ENCODE data around the gene ZNF771.

Gene ZNF771

DNA sequence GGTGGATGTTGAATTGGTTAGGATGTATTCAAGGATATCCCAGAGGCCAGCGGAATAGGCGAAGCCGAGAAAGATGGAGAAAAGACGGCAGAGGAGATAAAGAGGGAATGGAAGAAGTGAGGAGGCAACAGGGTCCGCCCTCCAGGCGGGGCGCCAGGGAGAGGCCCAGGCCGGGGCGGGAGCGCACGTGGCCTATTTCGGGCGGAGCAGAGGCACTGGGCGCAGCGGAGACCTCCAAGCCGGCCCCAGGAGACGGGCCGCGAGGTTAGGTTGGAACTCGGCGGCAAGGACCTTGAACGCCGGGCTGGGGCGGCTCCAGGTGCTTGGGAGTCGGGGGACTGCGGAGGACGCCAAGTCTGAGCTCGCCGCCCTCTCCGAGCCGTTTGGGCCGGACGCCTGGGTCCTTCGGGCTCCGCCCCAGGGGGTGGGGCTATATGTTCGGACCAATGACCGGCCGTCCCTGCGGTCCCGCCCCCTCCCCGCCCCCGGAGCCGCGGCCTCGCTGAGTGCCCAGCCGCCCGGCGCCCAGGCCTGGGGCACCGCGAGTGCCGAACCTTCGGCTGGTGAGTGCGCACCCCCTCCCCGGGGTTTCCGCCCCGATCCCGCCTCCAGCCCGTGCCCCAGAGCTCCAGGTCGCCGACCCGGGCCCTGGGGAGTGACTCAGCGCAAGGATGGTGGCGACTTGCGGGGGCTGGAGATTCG is at the start of gene ZNF771:
TSS of gene ZNF771 (plus strand) at position 505 of the 702 bp plus-strand sequence. CDS start 448 bp downstream, outside the sequence.
- TF ChIP-seq POLR2A (IDR thresholded peaks at IDR 0.05; ENCODE audit: low read length) (peak; percentile 71), GATA1 (IDR thresholded peaks at IDR 0.05; ENCODE audit: low read depth, low read length) (no peak)
- peak; percentile 93 to 96 for DNase-seq

DNA sequence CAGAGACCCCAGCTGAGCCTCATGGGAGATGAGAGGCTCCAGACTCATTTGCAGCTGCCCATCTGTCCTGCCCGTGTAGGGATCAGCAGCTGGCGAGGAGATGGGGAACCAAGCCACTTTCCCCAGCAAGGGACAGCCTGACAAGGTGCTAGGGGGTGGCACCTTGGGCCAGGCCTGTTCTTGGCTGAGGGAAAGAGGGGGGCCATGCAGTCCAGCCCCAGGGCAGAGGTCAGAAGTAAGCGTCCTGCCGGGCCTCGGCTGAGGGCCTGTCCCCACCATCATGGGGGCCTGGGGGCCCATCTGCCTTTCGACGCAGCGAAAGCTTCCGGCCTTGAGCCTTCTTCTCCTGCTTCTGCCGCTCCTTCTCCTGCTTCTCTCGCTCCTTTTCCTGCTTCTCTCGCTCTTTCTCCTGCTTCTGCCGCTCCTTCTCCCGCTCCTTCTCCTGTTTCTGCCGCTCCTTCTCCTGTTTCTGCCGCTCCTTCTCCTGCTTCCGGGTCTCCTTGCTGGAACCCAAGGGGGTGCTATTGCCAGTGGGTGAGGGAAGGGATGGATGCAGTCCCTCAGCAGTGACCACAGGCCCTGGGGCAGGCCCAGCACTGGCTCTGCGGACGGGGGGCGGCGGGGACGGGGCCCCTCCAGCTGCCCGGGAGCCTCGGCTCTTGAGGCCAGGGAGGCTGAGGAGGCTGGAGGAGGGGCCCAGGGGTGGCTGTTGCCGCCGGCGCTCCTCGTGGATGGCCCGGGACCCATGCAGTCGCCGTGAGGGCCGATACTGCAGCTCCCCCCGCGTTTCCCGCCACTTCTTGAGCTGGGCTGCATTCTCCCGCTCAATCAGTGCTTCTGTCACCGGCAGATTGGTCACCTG is 49.5 kb upstream of the ZNF771 start:
- TF ChIP-seq POLR2A (IDR thresholded peaks at IDR 0.05; ENCODE audit: low read length) (no peak), GATA1 (IDR thresholded peaks at IDR 0.05; ENCODE audit: low read depth, low read length) (no peak)
- DNase-seq = no peak

DNA sequence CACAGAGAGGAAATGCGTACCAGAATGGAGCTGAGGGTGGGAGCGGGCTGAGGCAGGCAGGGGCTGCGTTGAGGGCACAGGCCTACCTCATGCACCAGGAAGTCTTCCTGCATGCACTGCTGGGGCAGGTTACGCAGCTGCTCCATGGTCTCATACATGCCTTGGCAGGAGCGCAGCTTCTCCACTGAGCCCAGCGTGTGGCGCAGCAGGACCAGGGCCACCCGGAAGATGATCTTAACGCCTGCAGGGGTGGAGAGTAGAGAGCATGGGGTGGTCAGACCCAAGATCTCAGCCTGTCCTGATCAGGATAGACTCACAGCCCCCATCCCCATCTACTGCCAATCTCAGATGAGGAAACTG is 48.8 kb upstream of the ZNF771 start:
- TF ChIP-seq GATA1 (IDR thresholded peaks at IDR 0.05; ENCODE audit: low read depth, low read length) (no peak), POLR2A (IDR thresholded peaks at IDR 0.05; ENCODE audit: low read length) (no peak)
- no peak for DNase-seq

DNA sequence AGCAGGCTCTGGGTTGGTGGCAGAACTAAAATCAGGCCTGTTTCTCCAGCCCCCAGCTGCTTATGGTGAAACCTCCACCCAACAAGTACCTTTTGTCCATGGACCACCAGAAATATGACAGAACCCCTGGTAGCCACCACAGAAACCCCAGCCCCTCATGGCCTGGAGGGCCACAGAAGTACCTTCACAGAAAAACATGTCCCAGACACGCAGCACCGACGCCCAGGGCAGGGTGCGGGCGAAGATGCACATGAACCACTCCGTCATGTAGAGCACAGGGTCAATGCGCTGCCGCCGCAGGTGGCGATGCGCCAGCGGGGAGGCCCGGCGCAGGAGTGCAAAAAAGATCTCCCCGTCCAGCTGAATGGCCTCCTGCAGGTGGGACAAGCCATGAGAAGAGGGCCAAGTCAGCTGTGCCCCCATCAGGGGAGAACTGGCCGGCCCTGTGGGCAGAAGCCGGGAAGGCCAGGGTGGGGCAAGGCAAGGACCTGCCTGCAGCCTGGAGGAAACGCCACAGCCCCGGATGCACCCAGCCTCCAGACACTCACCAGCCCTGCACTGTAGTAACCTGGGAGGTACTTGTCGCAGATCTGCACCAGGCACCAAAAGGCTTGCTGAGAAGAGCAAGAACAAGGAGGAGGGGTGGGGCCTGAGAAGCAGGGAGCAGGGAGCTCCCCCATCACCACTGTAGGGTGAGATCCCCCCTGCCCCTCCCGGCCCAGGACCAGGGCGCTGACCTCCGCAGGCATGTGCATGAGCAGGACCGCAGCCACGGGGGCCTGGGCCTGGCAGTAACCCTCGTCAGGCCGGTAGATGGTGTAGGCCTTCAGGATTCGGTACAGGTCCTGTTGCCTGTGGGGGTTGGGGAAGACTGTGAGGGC is 48.2 kb upstream of the ZNF771 start:
- TF ChIP-seq POLR2A (IDR thresholded peaks at IDR 0.05; ENCODE audit: low read length) = no peak
- TF ChIP-seq GATA1 (IDR thresholded peaks at IDR 0.05; ENCODE audit: low read depth, low read length) = no peak

DNA sequence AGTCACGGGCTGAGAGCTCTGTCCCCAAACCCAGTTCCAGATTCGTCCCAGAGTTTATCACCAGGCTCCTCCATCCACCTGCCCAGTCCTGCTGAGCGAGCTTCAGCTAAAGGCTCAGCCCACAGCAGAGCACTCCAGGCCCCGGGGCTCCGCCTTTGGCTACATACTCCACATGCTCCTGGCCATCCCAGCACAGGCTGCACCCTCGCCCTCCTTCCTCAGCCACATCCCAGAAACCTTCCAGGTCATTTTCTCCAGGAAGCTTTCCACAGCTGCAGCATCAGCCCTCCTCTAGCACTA is 47.6 kb upstream of the ZNF771 start:
- no peak for DNase-seq
- TF ChIP-seq GATA1 (IDR thresholded peaks at IDR 0.05; ENCODE audit: low read depth, low read length) = no peak
- no peak for TF ChIP-seq POLR2A (IDR thresholded peaks at IDR 0.05; ENCODE audit: low read length)

More for the DNA sequence above, 48.2 kb upstream of the ZNF771 start:
- DNase-seq = no peak

DNA sequence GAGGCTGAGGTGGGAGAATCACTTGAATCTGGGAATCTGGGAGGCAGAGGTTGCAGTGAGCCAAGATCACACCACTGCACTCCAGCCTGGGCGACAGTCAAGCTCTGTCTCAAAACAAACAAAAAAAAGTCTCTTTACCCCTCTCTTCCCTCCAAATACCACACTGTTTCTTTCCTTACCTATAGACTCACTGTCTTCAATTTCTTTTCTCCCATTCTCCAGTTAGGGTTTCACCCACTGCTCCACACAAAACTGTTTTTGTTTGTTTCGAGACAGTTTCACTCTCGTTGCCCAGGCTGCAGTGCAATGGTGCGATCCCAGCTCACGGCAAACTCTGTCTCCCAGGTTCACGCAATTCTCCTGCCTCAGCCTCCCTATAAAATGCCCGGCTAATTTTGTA is 46.2 kb upstream of the ZNF771 start:
- DNase-seq = no peak
- TF ChIP-seq POLR2A (IDR thresholded peaks at IDR 0.05; ENCODE audit: low read length) = no peak
- TF ChIP-seq GATA1 (IDR thresholded peaks at IDR 0.05; ENCODE audit: low read depth, low read length) = no peak

DNA sequence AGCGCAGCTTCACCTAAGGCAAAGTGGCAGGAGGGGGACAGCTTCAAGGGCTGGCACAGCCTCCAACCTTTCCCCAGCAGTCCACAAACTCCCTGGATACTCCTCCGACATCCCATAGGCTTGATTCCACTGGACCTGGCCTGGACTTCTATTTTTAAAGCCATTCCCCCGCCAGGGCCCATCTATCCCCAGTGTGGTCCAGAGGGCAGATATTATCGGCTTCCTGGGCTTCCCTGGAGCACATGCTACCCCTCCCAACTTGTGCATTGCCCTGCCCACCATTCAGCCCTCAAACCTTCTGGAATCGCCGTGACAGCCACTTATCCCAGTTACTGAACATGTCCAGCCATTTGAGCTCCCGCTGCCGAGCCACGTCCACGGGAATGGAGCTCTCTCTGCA is 42.2 kb upstream of the ZNF771 start:
- TF ChIP-seq GATA1 (IDR thresholded peaks at IDR 0.05; ENCODE audit: low read depth, low read length) = no peak
- no peak for TF ChIP-seq POLR2A (IDR thresholded peaks at IDR 0.05; ENCODE audit: low read length)
- no peak for DNase-seq

DNA sequence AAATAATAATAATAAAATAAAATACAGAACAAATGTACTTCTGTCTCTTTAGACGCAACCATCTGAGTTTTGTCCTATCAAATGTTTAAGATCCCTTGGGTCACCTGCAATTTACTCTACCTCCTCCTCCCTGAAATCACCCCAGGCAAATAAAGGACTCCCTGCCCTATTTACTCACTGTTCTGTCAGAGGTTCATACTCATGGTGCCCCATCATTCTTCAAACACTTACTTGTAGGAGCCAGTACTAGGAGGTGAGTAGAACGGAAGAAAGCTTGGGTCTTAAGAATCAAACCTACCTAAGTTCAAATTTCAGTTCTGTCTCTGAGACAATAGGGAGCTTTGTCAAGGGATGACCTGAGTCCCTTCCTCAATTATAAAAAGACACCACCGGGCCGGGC is 40.9 kb upstream of the ZNF771 start:
- DNase-seq = no peak
- no peak for TF ChIP-seq GATA1 (IDR thresholded peaks at IDR 0.05; ENCODE audit: low read depth, low read length)
- TF ChIP-seq POLR2A (IDR thresholded peaks at IDR 0.05; ENCODE audit: low read length) = no peak

DNA sequence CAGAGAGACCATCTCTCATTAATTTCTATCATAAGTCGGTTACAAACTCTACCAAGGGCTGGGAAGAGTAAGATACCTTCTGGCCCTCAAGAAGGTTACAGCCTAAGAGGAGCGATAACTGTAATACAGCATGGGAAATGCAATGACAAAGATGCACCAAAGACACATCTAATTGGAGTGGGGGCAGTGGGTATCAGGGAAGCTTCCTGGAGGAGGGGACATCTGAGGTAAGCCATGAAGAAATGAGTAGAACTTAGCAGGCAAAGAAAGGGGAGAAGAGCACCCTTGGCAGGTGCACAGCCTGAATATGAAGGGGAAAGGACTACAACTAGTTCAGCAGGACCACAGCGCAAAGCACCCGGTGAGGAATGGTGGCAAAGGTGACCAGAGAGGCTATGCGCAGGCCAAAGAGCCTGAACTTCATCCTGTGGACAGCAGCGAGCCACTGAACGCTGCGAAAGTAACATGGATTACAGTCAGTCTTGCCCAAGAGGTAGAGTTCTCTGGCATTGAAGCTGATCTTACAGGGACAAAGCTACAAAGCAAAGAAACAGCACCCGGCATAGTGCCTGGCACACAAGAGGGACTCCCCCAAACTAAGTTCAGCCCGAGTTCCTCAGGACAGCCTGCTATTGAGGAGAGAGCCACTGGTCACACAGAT is 39.9 kb upstream of the ZNF771 start:
- TF ChIP-seq POLR2A (IDR thresholded peaks at IDR 0.05; ENCODE audit: low read length) (no peak), GATA1 (IDR thresholded peaks at IDR 0.05; ENCODE audit: low read depth, low read length) (no peak)
- no peak for DNase-seq

DNA sequence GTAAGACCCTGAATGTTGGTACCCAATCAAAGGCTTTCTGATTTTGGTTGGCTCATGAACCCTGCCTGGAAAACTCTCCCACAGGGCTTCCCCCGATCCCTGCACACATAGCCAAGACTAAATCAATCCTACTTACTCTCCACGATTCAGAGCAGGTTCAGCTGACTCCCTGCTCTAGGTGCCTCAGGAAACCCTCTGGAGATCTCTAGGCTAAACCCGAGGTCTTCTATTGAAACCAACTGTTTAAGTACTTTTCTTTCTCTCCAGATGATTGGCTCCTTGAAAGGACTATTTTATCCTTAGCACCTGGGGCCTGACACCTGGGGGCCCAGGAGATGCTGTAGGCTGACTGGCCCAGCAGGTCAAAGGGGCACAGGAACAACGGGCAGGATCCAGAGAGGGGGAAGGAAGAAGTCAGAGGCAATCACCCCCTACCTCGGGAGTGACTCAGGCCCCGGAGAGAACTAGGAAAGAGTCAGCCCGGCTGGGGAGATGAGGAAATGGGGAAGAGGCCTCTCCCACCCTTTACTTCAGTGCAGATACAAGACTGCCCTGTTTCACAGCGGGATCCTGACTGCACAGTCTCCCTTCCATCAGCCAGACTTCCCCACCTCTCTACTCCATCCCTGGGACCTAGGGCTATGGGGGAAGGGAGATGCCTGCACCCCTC is 39.1 kb upstream of the ZNF771 start:
- TF ChIP-seq GATA1 (IDR thresholded peaks at IDR 0.05; ENCODE audit: low read depth, low read length) = no peak
- no peak for TF ChIP-seq POLR2A (IDR thresholded peaks at IDR 0.05; ENCODE audit: low read length)
- no peak for DNase-seq

DNA sequence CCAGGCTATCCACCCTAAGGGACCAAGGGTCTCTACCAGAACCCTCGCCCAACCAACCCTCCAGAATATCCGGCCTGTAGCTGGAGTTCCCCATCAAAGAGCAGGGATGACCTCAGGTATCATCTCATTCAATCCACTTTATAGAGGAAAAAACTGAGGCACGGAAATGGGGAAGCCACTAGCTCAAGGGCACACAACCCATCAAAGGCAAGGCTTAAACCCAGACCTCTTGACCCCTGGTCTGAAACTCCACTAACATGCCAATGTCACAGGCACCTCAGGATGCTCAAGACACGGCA is 38.7 kb upstream of the ZNF771 start:
- no peak for DNase-seq
- TF ChIP-seq GATA1 (IDR thresholded peaks at IDR 0.05; ENCODE audit: low read depth, low read length) (no peak), POLR2A (IDR thresholded peaks at IDR 0.05; ENCODE audit: low read length) (no peak)

DNA sequence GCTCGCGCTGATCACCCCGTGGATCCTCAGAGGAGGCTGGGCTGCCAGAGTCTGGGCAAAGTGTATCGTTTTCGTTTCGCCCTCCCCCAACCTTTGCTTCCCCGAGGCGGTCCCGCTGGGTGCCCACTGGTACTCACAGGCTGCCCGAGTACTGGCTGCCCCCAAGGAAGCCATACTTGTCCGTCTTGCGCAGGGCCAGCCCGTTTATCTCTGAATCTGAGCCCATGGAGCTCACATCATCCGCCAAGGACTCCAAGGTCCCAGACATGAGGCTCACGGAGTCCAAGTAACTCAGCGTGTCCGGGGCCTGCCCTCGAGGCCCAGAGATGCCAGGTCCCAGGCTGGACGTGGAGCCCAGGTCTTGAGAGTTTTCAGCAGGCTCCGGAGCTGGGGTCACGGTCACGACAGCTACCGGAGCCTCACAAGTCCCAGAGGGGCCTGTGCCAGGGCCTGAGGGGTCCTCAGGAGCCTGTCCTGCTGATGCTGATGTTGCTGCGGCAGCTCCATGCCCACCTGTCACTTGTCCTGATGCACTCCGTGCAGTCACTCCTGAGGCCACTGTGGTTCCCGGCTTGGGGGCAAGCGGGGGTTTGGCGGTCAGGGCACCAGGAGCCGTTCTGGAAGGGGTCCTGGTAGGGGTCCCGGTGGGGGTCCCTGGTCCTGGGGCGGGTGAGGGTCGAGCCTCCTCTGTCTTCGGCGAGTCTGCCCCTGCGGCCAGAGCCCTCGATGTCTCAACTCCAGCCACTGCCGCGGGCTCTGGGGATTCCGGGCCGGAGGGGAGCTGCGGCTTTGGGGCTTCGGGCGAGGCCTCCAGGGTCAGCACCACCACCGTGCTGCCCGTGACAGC is 38.1 kb upstream of the ZNF771 start:
- TF ChIP-seq GATA1 (IDR thresholded peaks at IDR 0.05; ENCODE audit: low read depth, low read length) (no peak), POLR2A (IDR thresholded peaks at IDR 0.05; ENCODE audit: low read length) (no peak)
- peak; percentile 67 to 72 for DNase-seq
